HG03520 (cell line): Measurements from ENCODE around the gene KCTD13.
"Not testable (repeated sequence)": the region's sequence is repeated elsewhere in the genome, so short reads cannot be mapped to it uniquely, and the experiment has no call there.

Experiments used
- ATAC-seq: cut with Tn5 transposase; IDR thresholded peaks from one replicate; pipeline ENCODE4 v1.9.1; 2021; ENCODE audit warnings: mild to moderate bottlenecking, moderate library complexity; ENCODE audit not compliant: unreplicated experiment

KCTD13 gene

GRCh38 chr16:29947897-29948296 is 21.9 kb upstream of the KCTD13 start:
- no peak for ATAC-seq

- ATAC-seq: no peak
Measured at GRCh38 chr16:29943846-29944799, 18.1 kb upstream of the KCTD13 start.

- ATAC-seq: no peak
Measured at GRCh38 chr16:29940656-29941055, 14.6 kb upstream of the KCTD13 start.

GRCh38 chr16:29931750-29932149 is 5.7 kb upstream of the KCTD13 start:
- not testable (repeated sequence) for ATAC-seq

GRCh38 chr16:29927070-29927905 is 1.3 kb upstream of the KCTD13 start:
- no peak for ATAC-seq

GRCh38 chr16:29926711-29927052 is 656 bp upstream of the KCTD13 start:
- ATAC-seq: no peak

GRCh38 chr16:29925105-29925756 is 795 bp downstream of the KCTD13 start:
- ATAC-seq: no peak

GRCh38 chr16:29922986-29923501 is 3.0 kb downstream of the KCTD13 start:
- ATAC-seq: no peak

- no peak for ATAC-seq
Measured at GRCh38 chr16:29922326-29922725, 3.7 kb downstream of the KCTD13 start.

- no peak for ATAC-seq
Measured at GRCh38 chr16:29921034-29921385, 5.0 kb downstream of the KCTD13 start.

GRCh38 chr16:29920288-29921033 is 5.6 kb downstream of the KCTD13 start:
- ATAC-seq: no peak

- ATAC-seq: no peak
Measured at GRCh38 chr16:29916979-29917378, 9.0 kb downstream of the KCTD13 start.

- ATAC-seq: no peak
Measured at GRCh38 chr16:29915590-29916247, 10.3 kb downstream of the KCTD13 start.

- no peak for ATAC-seq
Measured at GRCh38 chr16:29913514-29913913, 12.5 kb downstream of the KCTD13 start.

- no peak for ATAC-seq
Measured at GRCh38 chr16:29912087-29912486, 13.9 kb downstream of the KCTD13 start.

- no peak for ATAC-seq
Measured at GRCh38 chr16:29911676-29912010, 14.4 kb downstream of the KCTD13 start.

- no peak for ATAC-seq
Measured at GRCh38 chr16:29910819-29911675, 15.0 kb downstream of the KCTD13 start.

GRCh38 chr16:29909851-29910250 is 16.2 kb downstream of the KCTD13 start:
- ATAC-seq: not testable (repeated sequence)

GRCh38 chr16:29909391-29909790 is 16.6 kb downstream of the KCTD13 start:
- no peak for ATAC-seq
